Stomach (tissue), 4 donors: ENCODE measurements around the gene BACE2.

Experiments
- EP300 ChIP-seq: sonication (generic); formaldehyde crosslinking; IDR thresholded peaks from one replicate; pipeline ENCODE4 v1.6.1; 2017; ENCODE audit warnings: antibody characterized with exemption
- POLR2A ChIP-seq, 4 donors: fragments of 450-650 bp; IDR thresholded peaks; one replicate each; pipeline ENCODE4 v1.6.1; 2016; ENCODE audit warnings: antibody characterized with exemption in 4 of 4, control low read depth in 2 of 4, mild to moderate bottlenecking in 1 of 4, moderate library complexity in 1 of 4
- POLR2AphosphoS5 ChIP-seq, 3 donors: sonication (generic); formaldehyde crosslinking; IDR thresholded peaks; one replicate each; pipeline ENCODE4 v1.6.1; 2016; ENCODE audit warnings: antibody characterized with exemption in 3 of 3
- TF ChIP-seq, protein P1 (sequence below), 7 experiments: fragments of 450-650 bp in 4 of 7; fragments of 200-600 bp in 3 of 7; sonication (generic) in 3 of 7; IDR thresholded peaks; one replicate each; pipeline ENCODE4 v1.5.1; 2016 to 2019; ENCODE audit warnings: antibody characterized with exemption in 7 of 7, control low read depth in 2 of 7, mild to moderate bottlenecking in 1 of 7

DNA sequence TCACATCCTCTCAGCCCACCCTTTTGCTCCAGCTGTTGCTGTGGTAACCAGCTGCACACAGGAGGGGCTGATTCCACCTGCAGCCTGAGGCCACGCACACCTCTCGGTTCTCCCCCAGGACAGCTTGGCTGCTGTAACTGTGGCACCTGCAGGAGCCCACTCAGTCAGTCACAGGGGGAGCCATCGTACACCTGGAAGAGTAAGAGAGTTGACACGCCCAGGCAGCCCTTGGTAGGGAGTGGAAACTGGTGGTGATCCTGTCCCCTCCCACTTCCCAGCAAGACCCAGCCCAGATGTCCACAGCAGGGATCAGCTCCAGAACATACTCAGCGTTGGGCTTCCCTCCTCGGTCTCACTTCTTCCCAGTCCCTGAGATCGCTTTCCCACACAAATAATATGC lies 32.2 kb upstream of the BACE2 start:
- TF ChIP-seq, protein P1, sequence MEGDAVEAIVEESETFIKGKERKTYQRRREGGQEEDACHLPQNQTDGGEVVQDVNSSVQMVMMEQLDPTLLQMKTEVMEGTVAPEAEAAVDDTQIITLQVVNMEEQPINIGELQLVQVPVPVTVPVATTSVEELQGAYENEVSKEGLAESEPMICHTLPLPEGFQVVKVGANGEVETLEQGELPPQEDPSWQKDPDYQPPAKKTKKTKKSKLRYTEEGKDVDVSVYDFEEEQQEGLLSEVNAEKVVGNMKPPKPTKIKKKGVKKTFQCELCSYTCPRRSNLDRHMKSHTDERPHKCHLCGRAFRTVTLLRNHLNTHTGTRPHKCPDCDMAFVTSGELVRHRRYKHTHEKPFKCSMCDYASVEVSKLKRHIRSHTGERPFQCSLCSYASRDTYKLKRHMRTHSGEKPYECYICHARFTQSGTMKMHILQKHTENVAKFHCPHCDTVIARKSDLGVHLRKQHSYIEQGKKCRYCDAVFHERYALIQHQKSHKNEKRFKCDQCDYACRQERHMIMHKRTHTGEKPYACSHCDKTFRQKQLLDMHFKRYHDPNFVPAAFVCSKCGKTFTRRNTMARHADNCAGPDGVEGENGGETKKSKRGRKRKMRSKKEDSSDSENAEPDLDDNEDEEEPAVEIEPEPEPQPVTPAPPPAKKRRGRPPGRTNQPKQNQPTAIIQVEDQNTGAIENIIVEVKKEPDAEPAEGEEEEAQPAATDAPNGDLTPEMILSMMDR (IDR thresholded peaks at IDR 0.05): no peak
- TF ChIP-seq POLR2A (IDR thresholded peaks at IDR 0.05) (no peak), EP300 (no peak), POLR2AphosphoS5 (IDR thresholded peaks at IDR 0.05) (no peak)
